AG10803 (cell line): ENCODE data around the gene BCAN.
A peak's percentile ranks its signal among the peaks of the same experiment; 100 is the strongest.

Experiments used
- DNase-seq: peaks from one replicate; pipeline ENCODE4 v3.0.0; 2010; ENCODE audit warnings: low read depth
- H3K4me3 ChIP-seq: 2 replicates; pipeline ENCODE4 v1.5.1; 2011; ENCODE audit warnings: mild to moderate bottlenecking, low read length, control low read depth
- CTCF ChIP-seq: conservative IDR thresholded peaks from 2 replicates; pipeline ENCODE4 v1.5.1; 2011; ENCODE audit warnings: mild to moderate bottlenecking, low read length, control low read depth, inconsistent platforms

BCAN gene

GRCh38 chr1:156696755-156697154 is 54.8 kb downstream of the BCAN start:
- no peak for DNase-seq
- TF ChIP-seq CTCF = no peak
- no peak overlapping the region for H3K4me3 ChIP-seq

- no peak for DNase-seq
- no peak for TF ChIP-seq CTCF
- no peak overlapping the region for H3K4me3 ChIP-seq
These were observed 55.6 kb downstream of the BCAN start for GRCh38 chr1:156697481-156697880.

GRCh38 chr1:156698995-156699394 is 57.1 kb downstream of the BCAN start:
- TF ChIP-seq CTCF = no peak
- no peak overlapping the region for H3K4me3 ChIP-seq
- no peak for DNase-seq

- no peak overlapping the region for H3K4me3 ChIP-seq
- no peak for DNase-seq
- TF ChIP-seq CTCF = no peak
These were observed 59.0 kb downstream of the BCAN start for GRCh38 chr1:156700736-156701531.

GRCh38 chr1:156703336-156703735 is 61.4 kb downstream of the BCAN start:
- no peak for DNase-seq
- no peak for TF ChIP-seq CTCF
- H3K4me3 ChIP-seq = peak overlapping the region; percentile 69

GRCh38 chr1:156703741-156704140 is 61.8 kb downstream of the BCAN start:
- no peak for DNase-seq
- no peak for TF ChIP-seq CTCF
- H3K4me3 ChIP-seq = peak overlapping the region; percentile 69

- no peak for TF ChIP-seq CTCF
These were observed 62.3 kb downstream of the BCAN start for GRCh38 chr1:156704166-156704711.

More at GRCh38 chr1:156704166-156704711, 62.3 kb downstream of the BCAN start:
- no peak for DNase-seq
- H3K4me3 ChIP-seq = peak overlapping the region; percentile 69
